ENCODE measurements around the gene ZFPM1.

ZFPM1 gene

GRCh38 chr16:88519938-88520653 lies 67.0 kb downstream of the ZFPM1 start:
- TF ChIP-seq CTCF (IDR thresholded peaks at IDR 0.05; ENCODE audit: insufficient read depth, low read length, poor library complexity, severe bottlenecking) (no peak), EZH2phosphoT487 (conservative IDR thresholded peaks at IDR 0.05; ENCODE audit: low read length) (no peak)
- H3K9ac ChIP-seq (ENCODE audit: low read length): no peak overlapping the region
- H3K4me3 ChIP-seq (ENCODE audit: insufficient read depth, low read length, poor library complexity, severe bottlenecking): no peak overlapping the region
- H3F3A ChIP-seq (ENCODE audit: insufficient read depth): no peaks in the 10 kb centered on the region
- H3K36me3 ChIP-seq (ENCODE audit: low read length): no peaks in the 10 kb centered on the region
- no peaks in the 10 kb centered on the region for H3K9me3 ChIP-seq (ENCODE audit: insufficient read depth, low read length)
- no peak overlapping the region for H2AFZ ChIP-seq (ENCODE audit: low read depth, low read length, severe bottlenecking)
- H3K27ac ChIP-seq (ENCODE audit: low read depth, low read length): no peak overlapping the region
- no peaks in the 10 kb centered on the region for H4K20me1 ChIP-seq (ENCODE audit: low read depth, low read length)
- H3K4me2 ChIP-seq (ENCODE audit: low read depth, low read length, poor library complexity, severe bottlenecking): no peak overlapping the region
- no peaks in the 10 kb centered on the region for H3K27me3 ChIP-seq (ENCODE audit: low read length)
- H3K9me2 ChIP-seq (replicated peaks; ENCODE audit: insufficient read depth, low read length): no peaks in the 10 kb centered on the region
- no peaks in the 10 kb centered on the region for H3K79me2 ChIP-seq (ENCODE audit: insufficient read depth, low read length)

- Histone ChIP-seq H3F3A (ENCODE audit: insufficient read depth) (no peaks in the 10 kb centered on the region), H3K27me3 (ENCODE audit: low read length) (no peaks in the 10 kb centered on the region), H4K20me1 (ENCODE audit: low read depth, low read length) (no peaks in the 10 kb centered on the region), H2AFZ (ENCODE audit: low read depth, low read length, severe bottlenecking) (no peak overlapping the region), H3K9me3 (ENCODE audit: insufficient read depth, low read length) (no peaks in the 10 kb centered on the region), H3K9ac (ENCODE audit: low read length) (no peak overlapping the region), H3K36me3 (ENCODE audit: low read length) (no peaks in the 10 kb centered on the region), H3K4me2 (ENCODE audit: low read depth, low read length, poor library complexity, severe bottlenecking) (no peak overlapping the region), H3K79me2 (ENCODE audit: insufficient read depth, low read length) (no peaks in the 10 kb centered on the region), H3K27ac (ENCODE audit: low read depth, low read length) (no peak overlapping the region), H3K4me3 (ENCODE audit: insufficient read depth, low read length, poor library complexity, severe bottlenecking) (no peak overlapping the region), H3K9me2 (replicated peaks; ENCODE audit: insufficient read depth, low read length) (no peaks in the 10 kb centered on the region)
- no peak for TF ChIP-seq EZH2phosphoT487 (conservative IDR thresholded peaks at IDR 0.05; ENCODE audit: low read length)
- TF ChIP-seq CTCF (IDR thresholded peaks at IDR 0.05; ENCODE audit: insufficient read depth, low read length, poor library complexity, severe bottlenecking): no peak
Observed at GRCh38 chr16:88521674-88522073, 68.6 kb downstream of the ZFPM1 start.

GRCh38 chr16:88522276-88522949 lies 69.3 kb downstream of the ZFPM1 start:
- no peaks in the 10 kb centered on the region for H3K9me3 ChIP-seq (ENCODE audit: insufficient read depth, low read length)
- no peaks in the 10 kb centered on the region for H3K79me2 ChIP-seq (ENCODE audit: insufficient read depth, low read length)
- no peak for TF ChIP-seq CTCF (IDR thresholded peaks at IDR 0.05; ENCODE audit: insufficient read depth, low read length, poor library complexity, severe bottlenecking)
- no peak for TF ChIP-seq EZH2phosphoT487 (conservative IDR thresholded peaks at IDR 0.05; ENCODE audit: low read length)
- no peak overlapping the region for H3K9ac ChIP-seq (ENCODE audit: low read length)
- H3K27me3 ChIP-seq (ENCODE audit: low read length): no peaks in the 10 kb centered on the region
- H3F3A ChIP-seq (ENCODE audit: insufficient read depth): no peaks in the 10 kb centered on the region
- H3K27ac ChIP-seq (ENCODE audit: low read depth, low read length): no peak overlapping the region
- H3K36me3 ChIP-seq (ENCODE audit: low read length): no peaks in the 10 kb centered on the region
- no peak overlapping the region for H3K4me3 ChIP-seq (ENCODE audit: insufficient read depth, low read length, poor library complexity, severe bottlenecking)
- no peaks in the 10 kb centered on the region for H4K20me1 ChIP-seq (ENCODE audit: low read depth, low read length)
- no peak overlapping the region for H2AFZ ChIP-seq (ENCODE audit: low read depth, low read length, severe bottlenecking)
- H3K9me2 ChIP-seq (replicated peaks; ENCODE audit: insufficient read depth, low read length): no peaks in the 10 kb centered on the region
- no peak overlapping the region for H3K4me2 ChIP-seq (ENCODE audit: low read depth, low read length, poor library complexity, severe bottlenecking)

Measured in SU-DHL-6 (cell line).